DMS79 (cell line): ENCODE measurements around the gene PCSK5.
"Not testable (repeated sequence)": the region's sequence is repeated elsewhere in the genome, so short reads cannot be mapped to it uniquely, and the experiment has no call there.

Experiments
- DNase-seq: peaks from one replicate; lab custom pipeline; 2025; lab: John Stamatoyannopoulos, UW

The PCSK5 gene

DNA sequence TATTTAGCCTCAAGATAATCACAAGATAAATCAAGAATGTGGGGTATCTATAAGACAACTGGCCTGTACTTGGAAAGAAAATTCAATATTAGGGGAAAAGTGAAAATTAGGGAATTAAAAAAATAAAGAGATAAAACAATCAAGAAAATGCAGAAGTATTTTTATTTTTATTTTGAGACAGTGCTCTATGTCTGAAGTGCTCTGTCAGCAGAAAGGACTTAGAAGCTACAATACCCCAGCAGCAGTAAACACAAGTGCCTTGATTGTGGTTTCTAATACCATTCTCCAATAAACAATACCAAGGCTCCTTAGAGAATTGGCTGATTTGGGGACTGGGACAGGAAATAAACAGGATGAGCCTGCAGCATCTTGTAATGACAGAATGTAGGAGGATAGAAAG is 358.8 kb downstream of the PCSK5 start:
- DNase-seq, result no peak

DNA sequence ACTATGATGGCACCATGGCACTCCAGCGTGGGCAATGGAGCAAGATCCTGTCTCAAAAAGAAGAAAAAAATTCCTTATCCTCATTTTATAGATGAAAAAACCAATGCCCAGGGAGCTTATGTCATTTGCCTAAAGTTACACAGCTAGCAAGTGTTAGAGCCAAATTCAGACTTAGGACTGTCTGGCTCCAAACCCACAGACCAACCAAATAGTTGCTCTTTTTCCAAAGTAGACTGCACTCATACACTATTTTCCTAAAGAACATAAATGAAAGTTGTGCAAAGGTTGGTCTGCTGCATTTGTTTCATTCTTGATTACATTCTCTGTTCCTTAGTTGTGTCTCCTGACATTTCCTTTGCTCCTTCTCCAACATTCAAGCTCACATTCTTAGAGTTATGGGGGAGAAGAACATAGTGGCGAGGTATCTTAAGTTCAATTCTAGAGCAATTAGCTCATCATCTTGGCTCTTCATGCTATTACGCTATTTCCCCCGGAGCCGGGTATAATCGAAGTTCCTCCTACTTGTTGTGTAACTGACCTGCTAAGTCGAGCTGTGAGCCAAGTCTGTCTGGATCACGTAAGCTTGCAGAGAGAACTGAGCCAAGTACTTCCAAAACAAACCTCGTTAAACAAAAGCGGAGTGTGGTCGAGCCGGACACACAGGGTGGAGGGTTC is 365.4 kb downstream of the PCSK5 start:
- DNase-seq, result no peak

DNA sequence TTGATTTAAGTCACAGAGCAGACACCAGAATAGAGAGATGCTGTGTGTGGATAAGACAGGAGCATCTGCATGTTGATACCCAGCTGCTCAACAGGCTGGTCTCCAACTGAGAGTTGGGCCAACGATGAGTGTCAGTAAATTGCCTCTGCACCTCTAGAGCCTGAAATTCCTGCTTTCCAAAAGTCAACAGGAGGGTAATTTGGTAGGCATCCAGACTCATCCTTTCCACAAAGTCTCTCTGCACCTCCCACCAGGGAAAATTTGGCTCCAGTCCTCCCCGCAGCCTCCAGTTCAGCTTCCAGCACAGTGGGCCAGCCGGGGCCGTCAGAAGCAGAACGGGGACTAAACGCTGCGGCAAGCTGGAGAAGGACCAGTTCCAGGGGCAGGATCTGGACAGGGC is 366.8 kb downstream of the PCSK5 start:
- no peak for DNase-seq

DNA sequence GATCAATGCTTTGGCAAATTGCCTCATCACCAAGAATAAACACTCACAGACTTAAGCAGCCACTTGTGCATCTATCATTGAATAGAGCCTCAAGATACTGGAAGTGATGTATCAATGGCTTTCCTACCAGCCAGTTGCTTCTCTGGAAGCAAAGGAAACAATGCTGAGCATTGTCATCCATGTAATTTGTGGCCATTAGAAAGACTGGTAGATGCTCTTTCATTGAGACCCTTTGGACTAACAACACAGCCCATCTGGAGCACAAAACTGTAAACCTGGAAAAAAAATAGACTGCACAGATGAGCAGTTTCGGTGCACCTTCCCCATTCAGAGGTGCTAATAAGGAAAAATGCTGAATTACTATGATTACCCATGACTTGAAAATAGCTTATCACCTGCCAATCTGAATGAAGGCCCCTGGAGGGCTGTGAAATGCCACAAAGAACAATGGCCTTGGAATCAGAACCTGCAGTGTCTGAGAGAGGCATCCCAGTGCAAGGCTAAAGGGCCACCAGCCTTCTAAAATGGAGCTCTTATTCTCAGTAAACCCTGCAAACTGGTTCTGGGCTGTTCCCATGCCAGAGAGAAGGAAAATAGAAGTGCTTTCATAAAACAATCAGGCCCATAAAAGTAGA is 376.3 kb downstream of the PCSK5 start:
- no peak for DNase-seq

DNA sequence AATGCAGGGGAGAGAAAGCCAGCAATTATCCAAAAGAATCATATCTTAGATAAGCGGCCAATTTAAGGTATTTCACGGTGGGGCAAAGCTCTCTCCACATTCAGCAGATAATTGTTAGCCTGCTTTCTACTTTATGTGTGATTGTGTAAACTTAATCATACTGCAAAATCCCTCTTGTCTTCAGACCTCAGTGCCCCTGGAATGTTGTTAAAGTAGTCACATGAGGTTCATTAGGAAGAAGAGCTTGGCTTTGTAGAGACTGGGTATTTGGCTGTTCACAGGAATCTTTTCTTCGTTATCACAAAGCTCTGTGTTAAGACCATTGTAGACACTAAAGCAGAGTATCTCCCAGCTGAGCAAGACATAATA is 376.8 kb downstream of the PCSK5 start:
- DNase-seq, result no peak

DNA sequence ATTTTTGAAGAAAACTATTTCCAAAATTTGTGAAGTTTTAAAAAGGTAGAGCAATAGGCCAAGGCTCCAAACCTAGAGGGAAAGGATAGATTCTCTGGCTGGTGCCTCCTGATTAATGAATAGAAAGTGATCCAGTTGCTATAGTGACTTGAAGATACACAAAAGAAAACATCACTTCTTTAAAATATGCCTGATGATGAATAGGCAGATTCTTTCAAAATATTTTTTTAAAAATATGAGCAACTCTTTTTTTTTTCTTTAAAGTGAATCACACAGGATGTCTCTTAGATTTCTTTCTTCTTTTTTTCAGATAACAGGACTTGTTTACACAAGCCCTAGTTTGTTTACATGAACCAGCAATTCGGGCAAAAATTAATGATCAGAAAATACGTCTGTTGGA is 379.3 kb downstream of the PCSK5 start:
- DNase-seq, result no peak

DNA sequence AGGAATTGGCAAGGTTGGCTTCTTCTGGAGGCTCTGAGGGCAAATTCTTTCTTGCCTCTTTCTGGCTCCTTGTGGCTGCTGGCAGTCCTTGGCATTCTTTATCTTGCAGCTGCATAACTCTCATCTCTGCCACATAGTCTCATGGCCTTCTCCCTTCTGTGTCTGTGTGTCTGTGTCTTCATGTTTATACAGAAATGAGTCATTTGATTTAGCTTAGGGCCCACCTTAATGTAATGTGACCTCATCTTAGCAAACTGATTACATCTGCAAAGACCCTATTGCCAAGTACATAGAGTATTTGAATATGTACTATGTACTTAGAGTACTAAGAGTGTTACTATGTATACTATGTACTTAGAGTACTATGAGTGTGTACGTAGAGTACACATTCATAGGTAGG is 381.3 kb downstream of the PCSK5 start:
- DNase-seq, result no peak

DNA sequence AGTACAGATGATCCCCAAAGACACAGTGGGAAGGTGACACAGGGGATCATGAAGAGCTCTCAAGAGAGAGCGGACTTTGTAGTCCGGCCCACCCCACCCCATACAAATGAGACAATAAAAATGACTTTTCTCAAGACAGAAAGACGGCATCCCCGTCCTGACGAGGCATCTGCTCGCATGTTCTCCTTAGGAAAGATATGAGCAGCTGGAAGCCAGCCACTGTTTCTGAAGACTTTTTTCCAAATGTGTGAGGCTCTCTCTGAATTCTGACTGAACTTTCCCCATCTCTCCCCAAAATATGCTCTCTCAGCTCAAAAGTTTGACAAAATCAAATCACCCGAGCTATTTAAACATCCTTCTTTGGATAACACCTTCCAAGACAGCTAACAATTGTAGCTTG is 398.6 kb downstream of the PCSK5 start:
- no peak for DNase-seq

DNA sequence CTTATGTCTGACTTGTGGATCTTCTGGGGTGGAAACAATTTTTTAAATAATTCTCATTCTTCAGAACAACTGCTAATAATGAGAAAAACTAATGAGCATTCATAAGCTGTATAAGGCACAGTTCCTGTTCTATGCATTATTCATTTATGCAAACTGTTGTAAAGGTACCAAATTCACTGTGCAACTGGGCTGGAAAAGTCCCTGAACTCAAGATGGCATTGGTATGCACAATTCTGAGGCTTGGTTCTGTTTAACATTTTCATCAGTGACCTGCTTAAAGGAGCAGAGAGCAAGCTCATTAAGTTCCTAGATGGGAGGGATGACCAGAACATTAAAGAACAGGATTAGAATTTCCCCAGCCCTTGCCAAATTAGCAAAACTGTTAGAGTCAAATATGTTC is 399.2 kb downstream of the PCSK5 start:
- DNase-seq, result no peak

DNA sequence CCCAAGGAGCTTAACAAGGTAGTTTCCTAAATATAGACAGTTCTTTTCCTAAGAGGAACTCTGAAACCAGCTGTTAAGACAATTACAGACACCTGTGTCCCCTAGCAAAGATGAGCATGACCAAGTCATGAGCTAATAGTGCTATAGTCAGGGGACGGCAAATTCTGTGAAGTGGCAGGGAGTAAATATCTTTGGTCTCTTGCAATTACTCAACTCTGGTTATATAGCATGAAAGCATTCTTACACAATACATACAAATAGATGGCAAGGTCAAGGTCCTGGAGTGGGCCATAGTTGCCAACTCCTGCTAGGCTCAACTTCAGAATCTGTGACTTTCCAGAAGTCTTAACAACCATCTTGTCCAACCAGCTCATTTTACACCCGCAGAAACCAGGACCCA is 400.1 kb downstream of the PCSK5 start:
- no peak for DNase-seq

DNA sequence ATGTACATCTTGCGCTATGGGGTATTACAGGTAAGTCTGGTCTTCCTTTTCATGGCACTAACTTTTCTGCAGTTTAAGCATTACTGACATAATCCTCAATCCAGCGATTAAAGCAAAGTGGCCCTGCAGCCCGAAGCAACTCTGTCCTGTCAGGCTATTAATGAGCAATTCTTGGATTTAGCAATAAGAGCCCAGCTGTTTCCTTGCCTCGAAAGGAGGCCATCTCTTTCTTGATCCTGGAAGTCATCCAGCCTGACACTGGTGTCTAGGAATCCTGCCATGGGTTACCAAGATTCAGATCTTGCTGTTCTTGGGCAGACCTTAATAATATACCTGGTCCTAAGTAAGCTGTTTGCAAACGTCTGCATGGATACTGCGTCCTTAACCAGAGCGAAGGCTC is 401.8 kb downstream of the PCSK5 start:
- DNase-seq, result no peak

DNA sequence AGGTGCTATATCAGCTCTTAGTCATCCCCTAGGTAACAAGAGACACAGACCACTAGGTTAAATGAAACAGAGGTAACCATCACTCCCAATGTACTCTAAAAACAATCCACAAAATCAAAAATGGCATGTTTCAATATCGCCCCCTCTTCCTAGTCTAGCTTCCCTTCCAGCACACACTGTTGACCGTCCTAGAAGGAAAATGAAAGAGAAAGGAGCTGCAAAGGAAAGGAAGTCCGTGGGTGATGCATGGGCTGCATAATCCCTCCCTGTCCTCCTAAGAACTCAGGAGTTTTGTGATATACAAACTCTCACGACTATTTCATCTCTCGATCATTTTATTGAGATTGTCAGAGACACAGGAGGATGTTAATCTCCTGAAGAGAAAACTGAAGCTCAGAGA is 402.2 kb downstream of the PCSK5 start:
- no peak for DNase-seq

DNA sequence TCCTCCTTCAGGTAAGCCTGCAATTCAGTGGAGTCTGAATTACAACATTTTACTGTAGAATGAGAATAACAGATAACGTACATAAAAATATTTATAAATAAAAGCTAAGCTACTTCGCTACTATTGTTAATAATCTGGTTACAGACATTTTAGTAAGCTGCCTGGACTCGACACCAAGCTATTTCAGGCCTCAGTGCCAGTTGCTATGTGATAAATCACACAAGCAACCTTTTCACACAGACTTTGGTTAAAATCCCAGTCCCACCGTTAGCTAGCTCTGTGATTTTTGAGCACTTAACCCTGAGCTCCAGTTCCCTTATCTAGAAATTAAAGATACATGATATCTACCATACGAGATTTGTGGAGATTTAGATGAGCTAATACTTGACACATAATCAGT is 403.8 kb downstream of the PCSK5 start:
- DNase-seq, result no peak

DNA sequence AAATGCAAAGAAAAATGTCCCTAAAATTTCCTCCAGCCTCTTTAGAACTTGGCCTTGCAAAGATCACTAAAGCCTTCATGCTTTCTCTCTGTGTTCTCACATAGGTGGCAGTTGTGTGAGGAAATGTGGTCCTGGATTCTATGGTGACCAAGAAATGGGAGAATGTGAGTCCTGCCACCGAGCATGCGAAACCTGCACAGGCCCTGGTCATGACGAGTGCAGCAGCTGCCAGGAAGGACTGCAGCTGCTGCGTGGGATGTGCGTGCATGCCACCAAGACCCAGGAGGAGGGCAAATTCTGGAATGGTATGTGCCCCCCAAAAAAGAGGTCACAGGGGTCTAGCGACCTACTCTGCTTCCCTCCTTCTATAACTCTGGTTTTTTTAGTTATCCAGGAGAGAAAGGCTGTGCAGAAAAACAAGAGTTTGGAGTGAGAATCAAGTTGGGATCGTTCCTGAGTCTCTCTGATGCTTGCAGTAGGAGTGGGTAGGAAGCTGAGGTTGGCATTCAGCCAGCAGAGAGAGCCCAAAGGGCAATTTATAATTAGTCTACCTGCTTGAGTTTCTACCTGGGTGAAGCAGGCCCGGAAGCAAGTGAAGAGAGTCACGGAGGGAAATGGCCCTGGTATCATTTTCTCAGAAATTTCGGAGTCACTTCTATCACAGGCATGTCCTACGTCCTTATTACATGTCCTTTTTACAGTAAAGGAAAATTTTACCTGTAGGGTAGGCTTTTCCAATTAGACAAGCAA is 406.3 kb downstream of the PCSK5 start:
- DNase-seq, result no peak

DNA sequence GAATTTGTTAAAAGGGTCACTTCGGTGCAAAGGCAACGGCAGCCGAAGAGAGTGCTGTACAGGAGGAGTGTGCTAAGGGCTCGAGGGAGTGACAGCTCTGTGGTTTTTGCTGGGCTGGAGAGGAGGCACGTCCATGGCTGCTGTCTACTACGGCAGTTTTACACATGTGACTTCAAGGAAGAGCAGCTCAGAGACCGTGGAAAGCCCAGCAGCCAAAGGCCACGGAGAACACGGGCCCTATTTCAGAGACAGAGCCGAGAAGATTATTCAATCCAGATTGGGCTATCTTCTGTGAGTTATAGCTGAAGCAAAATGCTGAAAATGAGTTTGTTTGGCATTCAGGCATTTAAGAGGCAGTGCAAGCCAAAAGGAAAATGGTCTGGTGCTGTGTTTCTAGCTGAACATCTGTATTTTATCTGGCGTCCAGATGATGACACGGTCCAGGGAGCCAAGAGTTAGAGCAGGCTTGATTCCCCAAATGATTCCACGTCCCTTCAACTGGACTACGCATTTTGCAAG is 407.3 kb downstream of the PCSK5 start:
- DNase-seq, result no peak

DNA sequence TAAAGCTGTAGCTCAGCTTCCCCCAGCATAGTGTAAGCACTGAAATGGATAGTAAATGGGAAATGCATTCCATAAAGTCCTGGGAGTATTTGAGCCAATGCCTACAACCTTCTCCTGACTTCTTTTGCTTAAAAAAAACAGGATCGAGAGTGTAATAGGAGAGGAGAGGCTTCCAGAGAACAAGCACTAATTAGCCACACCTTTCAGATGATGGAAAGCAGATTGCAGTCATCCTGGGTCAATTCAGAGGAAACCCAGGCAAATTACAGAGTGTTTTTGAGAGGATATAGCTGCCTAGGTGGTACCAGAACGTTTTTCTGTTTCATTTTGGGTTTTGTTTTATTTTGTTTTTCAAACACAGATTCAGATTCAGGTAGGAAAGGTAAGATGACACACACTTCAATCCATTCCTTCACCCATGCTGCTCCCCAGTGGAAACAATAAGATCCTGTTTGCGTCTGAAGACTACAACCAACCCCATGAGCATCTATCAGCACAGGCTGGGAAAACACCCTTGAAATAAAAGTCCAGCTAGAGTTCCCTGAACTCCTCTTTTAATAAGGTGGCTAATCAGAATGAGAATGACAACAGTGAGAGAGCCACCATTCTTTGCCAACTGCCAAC is 408.2 kb downstream of the PCSK5 start:
- no peak for DNase-seq

DNA sequence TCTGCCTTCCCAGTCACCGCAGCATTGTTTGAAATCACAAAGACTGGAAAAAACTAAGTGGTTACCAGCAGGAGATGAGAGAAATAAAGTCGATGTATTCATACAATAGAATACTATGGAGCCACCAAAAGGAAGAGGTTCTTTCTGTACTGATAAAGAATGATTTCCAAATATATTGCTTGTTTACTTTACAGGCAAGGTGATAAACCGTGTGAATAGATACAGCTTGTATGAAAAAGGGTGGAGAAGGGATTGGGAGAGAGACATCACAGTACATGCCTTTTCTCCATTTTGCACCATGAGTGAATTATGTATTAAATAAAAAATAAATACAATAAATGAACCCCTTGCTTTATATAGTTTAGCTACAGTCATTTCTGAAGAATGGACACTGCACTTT is 412.1 kb downstream of the PCSK5 start:
- DNase-seq, result no peak

DNA sequence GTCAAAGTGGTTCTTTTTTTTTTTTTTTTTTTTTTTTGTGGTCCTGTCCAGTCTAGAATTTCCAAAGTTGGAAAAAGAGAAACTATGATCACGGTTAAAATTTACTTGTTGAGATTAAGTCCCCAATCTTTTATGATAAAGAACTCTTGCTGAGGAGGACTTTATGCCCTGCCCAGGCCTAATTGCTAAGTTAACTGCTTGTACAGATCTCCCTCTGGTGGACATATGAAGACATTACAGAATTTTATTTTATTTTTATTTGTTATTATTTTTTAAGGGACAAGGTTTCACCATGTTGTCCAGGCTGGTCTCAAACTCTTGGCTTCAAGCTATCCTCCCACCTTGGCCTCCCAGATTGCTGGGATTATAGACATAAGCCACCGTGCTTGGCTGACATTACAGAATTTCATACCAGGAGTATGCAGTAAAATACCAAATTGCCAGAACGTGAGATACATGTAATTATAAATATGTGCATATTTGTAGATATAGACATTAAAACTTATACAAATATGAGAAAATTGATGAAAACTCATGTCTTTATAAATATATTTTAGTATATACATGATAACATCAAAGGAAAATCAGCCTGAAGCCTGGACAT is 412.6 kb downstream of the PCSK5 start:
- DNase-seq, result no peak

DNA sequence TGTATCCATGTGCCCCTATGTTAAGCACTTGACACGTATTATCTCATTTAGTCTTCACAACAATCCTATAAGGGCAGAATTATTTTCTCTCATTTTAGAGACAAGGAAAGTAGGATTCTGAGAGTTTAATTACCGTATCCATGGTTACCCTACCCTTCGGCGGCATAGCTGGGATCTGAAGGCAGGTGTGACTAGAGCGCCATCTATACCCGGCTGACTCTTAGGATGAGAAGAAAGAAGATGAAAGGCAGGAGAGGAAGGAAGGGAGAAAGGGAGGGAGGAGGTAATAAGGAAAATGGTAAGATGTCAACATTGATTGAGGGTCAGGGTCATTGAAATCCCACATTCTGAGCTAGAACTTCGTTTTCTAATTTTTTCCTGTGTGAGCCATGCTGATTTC is 416.6 kb downstream of the PCSK5 start:
- DNase-seq, result not testable (repeated sequence)

DNA sequence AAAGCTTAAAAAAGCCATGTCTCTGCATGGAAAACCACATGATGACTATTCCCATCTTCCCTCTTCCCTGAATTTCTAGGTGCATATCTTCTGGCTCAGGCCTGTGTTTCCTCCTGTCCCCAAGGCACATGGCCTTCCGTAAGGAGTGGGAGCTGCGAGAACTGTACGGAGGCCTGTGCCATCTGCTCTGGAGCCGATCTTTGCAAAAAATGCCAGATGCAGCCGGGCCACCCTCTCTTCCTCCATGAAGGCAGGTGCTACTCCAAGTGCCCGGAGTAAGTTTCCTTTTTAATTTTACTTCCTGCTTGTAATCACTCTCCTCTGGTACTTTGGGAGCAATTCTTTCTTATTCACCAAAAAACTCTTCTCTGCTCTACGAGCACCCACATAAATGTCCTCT is 420.1 kb downstream of the PCSK5 start:
- no peak for DNase-seq

DNA sequence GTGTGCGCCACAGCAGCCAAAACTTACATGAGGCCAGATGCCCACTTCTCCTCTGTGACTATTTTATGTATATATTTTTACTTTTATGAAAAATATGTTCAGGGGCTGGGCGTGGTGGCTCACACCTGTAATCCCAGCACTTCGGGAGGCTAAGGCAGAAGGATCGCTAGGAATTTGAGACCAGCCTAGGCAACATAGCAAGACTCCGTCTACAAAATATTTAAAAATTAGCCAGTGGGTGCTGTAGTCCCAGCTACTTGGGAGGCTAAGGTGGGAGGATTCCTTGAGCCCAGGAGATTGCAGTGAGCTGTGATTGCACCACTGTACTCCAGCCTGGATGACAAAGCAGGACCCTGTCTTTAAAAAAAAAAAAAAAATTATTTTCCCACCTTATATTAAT is 420.5 kb downstream of the PCSK5 start:
- DNase-seq, result no peak

DNA sequence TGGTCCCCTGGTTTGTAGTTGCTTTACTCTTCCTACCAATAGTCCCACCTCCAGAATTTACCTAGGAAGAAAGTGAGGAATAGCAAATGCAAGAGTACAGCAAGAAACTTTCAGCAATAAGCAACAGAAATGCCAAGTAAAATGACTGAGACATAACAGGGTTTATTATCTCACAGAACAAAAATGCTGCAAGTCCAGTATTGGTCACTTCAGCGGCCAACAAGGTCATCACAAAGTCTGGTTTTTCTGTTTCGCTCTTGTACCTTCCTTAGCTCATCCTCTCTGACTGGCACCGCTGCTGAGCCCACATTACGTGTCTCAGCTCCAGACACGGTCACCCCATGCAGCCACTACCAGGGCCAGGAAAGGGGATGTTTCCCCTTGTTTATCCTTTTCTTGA is 421.1 kb downstream of the PCSK5 start:
- DNase-seq, result no peak
